ENCODE data around the gene TLR9. TPM values are rescaled to one million over a fixed set of nuclear protein-coding genes. Genes with fewer than 3 reads are reported as not detected.
A peak's percentile ranks its signal among the peaks of the same experiment; 100 is the strongest.

Gene TLR9
- total RNA-seq, 4 donors from 2014 or later: 0.13 to 0.69 (median 0.17) TPM; not detected in 1

DNA sequence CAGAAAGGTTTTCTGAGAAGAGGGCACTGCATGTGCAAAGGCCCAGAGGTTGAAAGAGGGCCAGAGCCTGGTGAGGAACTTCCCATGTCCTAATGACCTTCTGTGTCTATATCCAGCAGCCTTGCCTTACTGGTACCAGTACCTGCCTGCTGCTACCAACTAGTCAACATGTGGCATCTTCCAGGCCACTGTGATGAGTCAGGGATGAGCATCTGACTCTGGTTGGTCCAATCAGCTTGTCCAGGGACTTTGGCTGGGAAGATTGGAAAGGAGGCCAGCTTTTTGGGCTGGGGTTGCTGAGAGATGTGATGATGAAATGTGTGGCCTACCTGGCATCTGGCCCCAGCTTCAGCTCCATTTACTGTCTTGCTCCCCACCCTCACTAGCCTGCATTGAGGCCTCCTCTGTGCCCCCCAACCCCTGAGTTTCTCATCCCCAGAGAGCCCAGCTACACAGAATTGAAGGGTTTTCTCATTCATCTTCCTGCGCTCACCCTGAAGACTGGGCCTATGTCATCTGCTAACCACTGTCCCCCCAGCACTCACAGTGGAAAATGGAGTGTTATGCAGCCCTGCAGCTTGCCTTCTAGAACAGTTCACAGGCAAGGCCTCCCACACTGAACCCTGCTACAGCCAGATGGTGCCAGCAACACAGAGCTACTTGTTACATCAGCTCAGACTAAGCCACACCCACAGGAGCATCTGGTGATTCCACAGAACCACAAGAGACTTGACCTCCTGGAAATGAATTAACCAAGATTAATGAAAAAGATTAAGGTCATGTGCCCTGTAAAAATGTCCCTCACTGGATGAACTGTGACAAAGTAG is 14.8 kb upstream of the TLR9 start:
- Histone ChIP-seq H3K4me1 (peaks cover 48 to 66% (median 61%) of the 10 kb centered on the region in 4 donors), H3K4me3 (peak overlapping the region in 2 of 4 donors; percentile 75 to 96), H3K9me3 (no peaks in the 10 kb centered on the region), H3K27me3 (no peaks in the 10 kb centered on the region), H3K36me3 (no peaks in the 10 kb centered on the region), H3K27ac (replicated peaks in 1 of 4) (peak overlapping the region; percentile 89 to 94 (median 91))
- DNase-seq (ENCODE audit: extremely low spot score): no peak
- WGBS: 92% methylated on average over 1 of the region's 1 CpG
- intact Hi-C loops (cut with DNase I): no loop called here
- TF ChIP-seq POLR2AphosphoS5 (IDR thresholded peaks at IDR 0.05): no peak
- TF ChIP-seq, protein P1, sequence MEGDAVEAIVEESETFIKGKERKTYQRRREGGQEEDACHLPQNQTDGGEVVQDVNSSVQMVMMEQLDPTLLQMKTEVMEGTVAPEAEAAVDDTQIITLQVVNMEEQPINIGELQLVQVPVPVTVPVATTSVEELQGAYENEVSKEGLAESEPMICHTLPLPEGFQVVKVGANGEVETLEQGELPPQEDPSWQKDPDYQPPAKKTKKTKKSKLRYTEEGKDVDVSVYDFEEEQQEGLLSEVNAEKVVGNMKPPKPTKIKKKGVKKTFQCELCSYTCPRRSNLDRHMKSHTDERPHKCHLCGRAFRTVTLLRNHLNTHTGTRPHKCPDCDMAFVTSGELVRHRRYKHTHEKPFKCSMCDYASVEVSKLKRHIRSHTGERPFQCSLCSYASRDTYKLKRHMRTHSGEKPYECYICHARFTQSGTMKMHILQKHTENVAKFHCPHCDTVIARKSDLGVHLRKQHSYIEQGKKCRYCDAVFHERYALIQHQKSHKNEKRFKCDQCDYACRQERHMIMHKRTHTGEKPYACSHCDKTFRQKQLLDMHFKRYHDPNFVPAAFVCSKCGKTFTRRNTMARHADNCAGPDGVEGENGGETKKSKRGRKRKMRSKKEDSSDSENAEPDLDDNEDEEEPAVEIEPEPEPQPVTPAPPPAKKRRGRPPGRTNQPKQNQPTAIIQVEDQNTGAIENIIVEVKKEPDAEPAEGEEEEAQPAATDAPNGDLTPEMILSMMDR (IDR thresholded peaks at IDR 0.05): no peak
- TF ChIP-seq POLR2A (IDR thresholded peaks at IDR 0.05; ENCODE audit: low read depth): no peak
- no peak for TF ChIP-seq EP300 (IDR thresholded peaks at IDR 0.05)

DNA sequence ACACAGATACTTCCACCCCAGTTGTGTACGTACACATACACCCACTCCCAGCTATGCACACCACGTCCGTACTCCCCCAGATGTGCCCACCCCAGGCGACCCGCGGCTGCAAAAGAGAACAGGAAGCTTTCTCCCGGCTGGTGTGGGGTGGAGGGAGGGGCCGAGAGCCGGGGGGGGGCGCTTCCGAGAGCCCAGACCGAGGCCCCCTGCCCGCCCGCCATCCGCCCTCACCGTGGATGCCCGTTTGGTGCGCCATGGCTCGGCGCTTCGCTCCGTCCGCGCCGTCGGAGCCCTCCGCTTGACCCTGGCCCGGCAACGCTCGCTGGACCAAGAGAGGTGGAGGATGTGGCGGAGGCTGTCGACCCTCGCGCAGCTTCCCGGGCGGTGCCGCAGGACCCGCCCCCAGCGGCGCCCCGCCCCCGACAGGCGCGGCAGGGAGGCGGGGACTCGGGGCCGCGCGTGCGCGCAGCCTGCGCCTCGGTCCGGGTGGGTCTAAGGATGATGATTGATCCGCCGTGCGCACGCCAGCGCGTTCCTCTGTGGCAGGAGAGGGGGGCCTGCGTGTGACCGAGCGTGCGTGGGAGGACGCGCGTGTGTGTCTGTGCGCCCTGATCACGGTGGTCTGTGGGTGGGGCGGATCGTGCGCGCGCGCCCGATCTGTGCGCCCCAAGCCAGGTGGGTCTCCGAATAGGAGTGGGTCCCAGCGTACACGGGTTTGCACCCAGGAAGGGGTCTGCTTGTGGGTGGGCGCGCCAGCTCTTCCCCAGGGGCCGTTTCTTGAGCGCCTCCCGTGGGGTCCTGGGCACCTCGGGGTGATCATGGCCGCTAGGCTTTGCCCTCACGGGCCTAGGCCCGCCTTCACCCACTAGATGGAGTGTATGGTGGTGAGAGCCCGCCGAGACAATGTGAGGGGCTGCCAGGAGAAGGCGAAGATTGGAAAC is 13.6 kb upstream of the TLR9 start, which contains the start of gene TWF2:
TWF2 (minus strand) TSS at position 398 of the 941 bp plus-strand sequence; CDS start at position 256, 142 bp downstream.
- intact Hi-C loops (cut with DNase I): loop anchor here (2.0 kb wide), 1 partner anchor 40 kb away; the partner anchor contains the start of gene WDR82
- H3K4me1 ChIP-seq: peaks cover 37 to 66% (median 62%) of the 10 kb centered on the region in 4 donors
- H3K9me3 ChIP-seq: no peaks in the 10 kb centered on the region
- no peak for DNase-seq (ENCODE audit: extremely low spot score)
- TF ChIP-seq POLR2AphosphoS5 (IDR thresholded peaks at IDR 0.05) (peak; percentile 67 to 89), EP300 (IDR thresholded peaks at IDR 0.05) (no peak), POLR2A (IDR thresholded peaks at IDR 0.05; ENCODE audit: low read depth) (peak; percentile 36)
- TF ChIP-seq, protein P1 (IDR thresholded peaks at IDR 0.05): peak; percentile 42 to 55 (median 43)
- H3K27ac ChIP-seq (replicated peaks in 1 of 4): peak within 1 kb of the TSS; percentile 89 to 94 (median 91)
- peaks cover 0 to 12% (median 6%) of the 10 kb centered on the region in 4 donors for H3K36me3 ChIP-seq
- H3K27me3 ChIP-seq: no peaks in the 10 kb centered on the region
- WGBS: 0% methylated on average over 12 of the region's 92 CpGs
- peak within 1 kb of the TSS; percentile 75 to 96 (median 85) for H3K4me3 ChIP-seq

DNA sequence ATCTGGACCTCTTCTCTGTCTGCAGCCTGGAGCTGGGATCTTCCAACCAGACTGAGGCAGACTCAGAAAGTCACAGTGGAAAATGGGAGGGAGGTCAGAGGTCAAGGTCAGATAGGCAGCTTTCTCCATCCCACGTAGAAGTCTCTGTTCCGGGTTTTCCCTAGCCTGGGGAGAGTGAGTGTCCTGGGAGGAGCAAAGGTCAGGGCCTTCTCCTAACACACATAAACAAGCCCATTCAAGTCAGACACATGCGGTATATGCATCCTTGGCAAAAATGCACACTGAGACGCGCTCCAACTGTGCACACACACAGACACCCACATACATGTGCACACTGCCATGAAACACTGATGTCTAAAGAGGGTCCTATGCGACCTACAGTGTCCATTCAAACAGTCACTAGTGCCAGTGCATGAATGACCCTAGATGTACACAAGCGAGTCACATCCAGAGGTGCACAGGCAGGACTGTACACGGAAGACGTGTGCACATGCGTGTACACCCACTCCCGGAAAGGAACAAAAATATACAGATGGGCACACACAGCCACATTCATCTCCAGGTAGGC is 12.8 kb upstream of the TLR9 start:
- intact Hi-C loops (cut with DNase I): loop anchor here (2.0 kb wide), 1 partner anchor 41 kb away; the partner anchor contains the start of gene WDR82
- TF ChIP-seq POLR2AphosphoS5 (IDR thresholded peaks at IDR 0.05) (no peak), EP300 (IDR thresholded peaks at IDR 0.05) (no peak), POLR2A (IDR thresholded peaks at IDR 0.05; ENCODE audit: low read depth) (no peak)
- TF ChIP-seq, protein P1 (IDR thresholded peaks at IDR 0.05): no peak

DNA sequence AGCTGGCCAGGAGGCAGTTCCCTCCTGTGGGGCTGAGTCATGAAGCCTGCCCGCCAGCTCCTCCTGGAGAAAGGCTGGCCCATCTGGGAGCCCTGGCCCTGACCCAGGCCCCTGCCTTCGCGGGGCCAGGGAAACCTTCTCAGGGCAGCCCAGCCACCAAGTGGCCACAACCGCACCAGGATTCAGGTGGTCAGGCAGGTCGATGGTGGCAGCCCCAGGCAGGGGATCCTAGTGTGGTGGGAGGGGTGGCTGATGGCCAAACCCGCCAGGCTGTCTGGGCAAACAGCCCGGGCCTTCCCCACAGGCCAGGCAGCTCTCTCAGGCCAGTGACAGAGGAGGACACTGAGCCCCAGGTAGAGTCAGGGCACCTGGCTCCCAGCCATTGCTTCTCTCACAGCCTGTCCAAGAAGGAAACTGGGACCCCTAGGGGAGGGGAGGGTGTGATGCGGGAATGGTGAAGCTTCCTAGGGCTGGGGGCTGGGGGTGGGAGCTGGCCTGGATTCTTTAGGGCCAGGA is 12.3 kb upstream of the TLR9 start:
- Histone ChIP-seq H3K27me3 (no peaks in the 10 kb centered on the region), H3K4me1 (peaks cover 44 to 76% (median 71%) of the 10 kb centered on the region in 4 donors), H3K36me3 (peaks cover 0 to 24% (median 11%) of the 10 kb centered on the region in 4 donors), H3K4me3 (peak overlapping the region; percentile 75 to 96 (median 85)), H3K9me3 (no peaks in the 10 kb centered on the region), H3K27ac (replicated peaks in 1 of 4) (peak overlapping the region; percentile 89 to 94 (median 91))
- intact Hi-C loops (cut with DNase I): loop anchor here (2.0 kb wide), 1 partner anchor 41 kb away; the partner anchor contains the start of gene WDR82
- TF ChIP-seq EP300 (IDR thresholded peaks at IDR 0.05): no peak
- no peak for TF ChIP-seq POLR2A (IDR thresholded peaks at IDR 0.05; ENCODE audit: low read depth)
- peak; percentile 48 to 65 for TF ChIP-seq POLR2AphosphoS5 (IDR thresholded peaks at IDR 0.05)
- TF ChIP-seq, protein P1 (IDR thresholded peaks at IDR 0.05): no peak
- 0% methylated on average over 6 of the region's 8 CpGs for WGBS
- DNase-seq (ENCODE audit: extremely low spot score): no peak

More for the DNA sequence above, 12.8 kb upstream of the TLR9 start:
- Histone ChIP-seq H3K27me3 (no peaks in the 10 kb centered on the region), H3K27ac (replicated peaks in 1 of 4) (peak overlapping the region; percentile 89 to 94 (median 91)), H3K4me3 (peak overlapping the region; percentile 75 to 96 (median 85)), H3K9me3 (no peaks in the 10 kb centered on the region), H3K4me1 (peaks cover 39 to 70% (median 66%) of the 10 kb centered on the region in 4 donors), H3K36me3 (peaks cover 0 to 18% (median 9%) of the 10 kb centered on the region in 4 donors)
- WGBS: 10% methylated on average over 11 of the region's 11 CpGs
- no peak for DNase-seq (ENCODE audit: extremely low spot score)
